BLaER1 (cell line): ENCODE results near the gene ZDHHC1.

Experiments
- H3K27ac ChIP-seq: shearing (Covaris generic); formaldehyde crosslinking; 2 replicates; pipeline ENCODE4 v1.8.1; 2022
- H3K27me3 ChIP-seq: shearing (Covaris generic); formaldehyde crosslinking; 2 replicates; pipeline ENCODE4 v1.8.1; 2022
- H3K36me3 ChIP-seq: shearing (Covaris generic); formaldehyde crosslinking; 2 replicates; pipeline ENCODE4 v1.8.1; 2022
- H3K4me1 ChIP-seq: shearing (Covaris generic); formaldehyde crosslinking; 2 replicates; pipeline ENCODE4 v1.8.1; 2022
- H3K4me2 ChIP-seq: shearing (Covaris generic); formaldehyde crosslinking; 2 replicates; pipeline ENCODE4 v1.8.1; 2022
- H3K4me3 ChIP-seq: shearing (Covaris generic); formaldehyde crosslinking; 2 replicates; pipeline ENCODE4 v1.8.1; 2022
- H3K9ac ChIP-seq: shearing (Covaris generic); formaldehyde crosslinking; 2 replicates; pipeline ENCODE4 v1.8.1; 2022
- H3K9me3 ChIP-seq: shearing (Covaris generic); formaldehyde crosslinking; 2 replicates; pipeline ENCODE4 v1.8.1; 2022
- H4K20me1 ChIP-seq: shearing (Covaris generic); formaldehyde crosslinking; 2 replicates; pipeline ENCODE4 v1.8.1; 2022
- Cebpa-rat ChIP-seq: shearing (Covaris generic); IDR thresholded peaks from 2 replicates; pipeline ENCODE4 v1.8.1; 2022

ZDHHC1 gene

GRCh38 chr16:67432506-67432890, 16.2 kb upstream of the ZDHHC1 start:
- peaks cover 55% of the 10 kb centered on the region for H4K20me1 ChIP-seq
- no peak for TF ChIP-seq Cebpa-rat
- H3K4me2 ChIP-seq: no peak overlapping the region
- no peak overlapping the region for H3K4me3 ChIP-seq
- H3K27ac ChIP-seq: no peak overlapping the region
- H3K27me3 ChIP-seq: peaks cover 60% of the 10 kb centered on the region
- H3K4me1 ChIP-seq: peaks cover 24% of the 10 kb centered on the region
- H3K9ac ChIP-seq: no peak overlapping the region
- no peaks in the 10 kb centered on the region for H3K9me3 ChIP-seq
- peaks cover 12% of the 10 kb centered on the region; the same call in 1 of the 2 replicates for H3K36me3 ChIP-seq

- Histone ChIP-seq H3K4me2 (peak overlapping the region; percentile 71), H3K9ac (no peak overlapping the region), H3K36me3 (peaks cover 6% of the 10 kb centered on the region; the same call in 1 of the 2 replicates), H4K20me1 (peaks cover 50% of the 10 kb centered on the region), H3K4me1 (peaks cover 24% of the 10 kb centered on the region), H3K27me3 (peaks cover 63% of the 10 kb centered on the region), H3K27ac (no peak overlapping the region), H3K9me3 (no peaks in the 10 kb centered on the region), H3K4me3 (peak overlapping the region; percentile 61; the same call in 1 of the 2 replicates)
- no peak for TF ChIP-seq Cebpa-rat
These were observed 15.7 kb upstream of the ZDHHC1 start for GRCh38 chr16:67431775-67432505.

- Histone ChIP-seq H3K27me3 (peaks cover 66% of the 10 kb centered on the region), H3K9ac (no peak within 1 kb of the TSS), H3K4me1 (peaks cover 24% of the 10 kb centered on the region), H3K4me3 (peak within 1 kb of the TSS; percentile 61), H3K4me2 (peak within 1 kb of the TSS; percentile 71), H3K9me3 (no peaks in the 10 kb centered on the region), H3K36me3 (no peaks in the 10 kb centered on the region), H4K20me1 (peaks cover 49% of the 10 kb centered on the region), H3K27ac (no peak within 1 kb of the TSS)
- no peak for TF ChIP-seq Cebpa-rat
These were observed 14.9 kb upstream of the ZDHHC1 start, which contains the start of gene HSD11B2 for GRCh38 chr16:67430977-67431774. Gene HSD11B2 (plus strand): TSS chr16:67431121. CDS start chr16:67431249, 128 bp downstream.

- Histone ChIP-seq H3K4me3 (peak overlapping the region; percentile 56), H3K36me3 (no peaks in the 10 kb centered on the region), H3K9ac (no peak overlapping the region), H3K4me2 (peak overlapping the region; percentile 67), H4K20me1 (peaks cover 45% of the 10 kb centered on the region), H3K27me3 (peaks cover 66% of the 10 kb centered on the region), H3K9me3 (no peaks in the 10 kb centered on the region), H3K4me1 (peaks cover 20% of the 10 kb centered on the region), H3K27ac (no peak overlapping the region)
- no peak for TF ChIP-seq Cebpa-rat
These were observed 14.3 kb upstream of the ZDHHC1 start for GRCh38 chr16:67430504-67430976.

GRCh38 chr16:67429799-67430503, 13.7 kb upstream of the ZDHHC1 start:
- no peak overlapping the region for H3K9ac ChIP-seq

GRCh38 chr16:67429053-67429798, 12.9 kb upstream of the ZDHHC1 start:
- Histone ChIP-seq H3K27ac (no peak overlapping the region), H3K9ac (no peak overlapping the region), H3K4me3 (no peak overlapping the region), H3K9me3 (no peaks in the 10 kb centered on the region), H4K20me1 (peaks cover 40% of the 10 kb centered on the region), H3K36me3 (no peaks in the 10 kb centered on the region), H3K4me1 (peaks cover 22% of the 10 kb centered on the region), H3K4me2 (no peak overlapping the region), H3K27me3 (peaks cover 66% of the 10 kb centered on the region)
- no peak for TF ChIP-seq Cebpa-rat

More at GRCh38 chr16:67429799-67430503, 13.7 kb upstream of the ZDHHC1 start:
- no peaks in the 10 kb centered on the region for H3K9me3 ChIP-seq
- peak overlapping the region; percentile 56; the same call in 1 of the 2 replicates for H3K4me3 ChIP-seq
- TF ChIP-seq Cebpa-rat: no peak
- H3K27me3 ChIP-seq: peaks cover 66% of the 10 kb centered on the region
- no peak overlapping the region for H3K27ac ChIP-seq
- H3K4me2 ChIP-seq: peak overlapping the region; percentile 67
- H3K4me1 ChIP-seq: peaks cover 20% of the 10 kb centered on the region
- H3K36me3 ChIP-seq: no peaks in the 10 kb centered on the region
- H4K20me1 ChIP-seq: peaks cover 40% of the 10 kb centered on the region

- Histone ChIP-seq H3K4me3 (no peak overlapping the region), H3K36me3 (no peaks in the 10 kb centered on the region), H3K27ac (no peak overlapping the region), H3K4me1 (peaks cover 30% of the 10 kb centered on the region), H3K27me3 (peaks cover 62% of the 10 kb centered on the region), H4K20me1 (peaks cover 40% of the 10 kb centered on the region), H3K4me2 (no peak overlapping the region), H3K9ac (no peak overlapping the region), H3K9me3 (no peaks in the 10 kb centered on the region)
- no peak for TF ChIP-seq Cebpa-rat
These were observed 12.0 kb upstream of the ZDHHC1 start for GRCh38 chr16:67428146-67428731.

- no peak for TF ChIP-seq Cebpa-rat
- no peak overlapping the region for H3K4me2 ChIP-seq
These were observed 10.7 kb upstream of the ZDHHC1 start for GRCh38 chr16:67426950-67427349.

More at GRCh38 chr16:67426950-67427349, 10.7 kb upstream of the ZDHHC1 start:
- Histone ChIP-seq H3K9ac (no peak overlapping the region), H3K4me3 (no peak overlapping the region), H4K20me1 (peaks cover 30% of the 10 kb centered on the region), H3K36me3 (no peaks in the 10 kb centered on the region), H3K4me1 (peaks cover 30% of the 10 kb centered on the region), H3K9me3 (no peaks in the 10 kb centered on the region), H3K27ac (no peak overlapping the region), H3K27me3 (peaks cover 49% of the 10 kb centered on the region)
